IMR-90 (cell line): ENCODE data around the gene ANOS1. TPM values are rescaled to one million over a fixed set of nuclear protein-coding genes. Genes with fewer than 3 reads are reported as not detected.

Experiments
- ATAC-seq: fragments of 200-7000 bp; cut with Tn5 transposase; 2 replicates; pipeline ENCODE4 v1.9.1; 2020; ENCODE audit warnings: low read depth, mild to moderate bottlenecking, moderate library complexity
- BruUV-seq: library from RNA; stranded (reverse); fragments of 400-500 nt; replicated peaks from 2 replicates; lab custom pipeline; 2021; lab: Mats Ljungman, UMichigan
- CTCF ChIA-PET: fragments of 300-600 bp; formaldehyde crosslinking; extraction: SDS; loops from one replicate; lab custom pipeline; 2021; ENCODE audit warnings: antibody characterized with exemption; lab: Yijun Ruan, JAX
- POLR2A ChIA-PET: fragments of 300-600 bp; sonication (Branson Sonifier 250); formaldehyde crosslinking; loops from one replicate; lab custom pipeline; 2022; ENCODE audit warnings: antibody characterized with exemption; ENCODE audit not compliant: unreplicated experiment; lab: Charles Lee
- DNase-seq: peaks from one replicate; pipeline ENCODE4 v3.0.0; 2013
- H2AFZ ChIP-seq: replicated peaks from 2 replicates; pipeline ENCODE3; 2013; ENCODE audit warnings: low read length, mild to moderate bottlenecking; ENCODE audit not compliant: poor library complexity
- H2AK5ac ChIP-seq: 2 replicates; pipeline ENCODE4 v1.6.1; 2013; ENCODE audit warnings: low read depth, low read length, inconsistent platforms
- H2AK9ac ChIP-seq: replicated peaks from 2 replicates; pipeline ENCODE3; 2013; ENCODE audit warnings: mild to moderate bottlenecking, low read depth, low read length, moderate library complexity; ENCODE audit not compliant: poor library complexity
- H2BK120ac ChIP-seq: 2 replicates; pipeline ENCODE4 v1.6.1; 2013; ENCODE audit warnings: low read depth, low read length, inconsistent platforms
- H2BK15ac ChIP-seq: 3 replicates; pipeline ENCODE4 v1.6.1; 2013; ENCODE audit warnings: low read depth, low read length, inconsistent platforms
- H2BK20ac ChIP-seq: 2 replicates; pipeline ENCODE4 v1.6.1; 2013; ENCODE audit warnings: low read depth, mild to moderate bottlenecking, inconsistent platforms, low read length, moderate library complexity
- H2BK5ac ChIP-seq: 2 replicates; pipeline ENCODE4 v1.6.1; 2013; ENCODE audit warnings: mild to moderate bottlenecking, low read depth, low read length, inconsistent platforms; ENCODE audit not compliant: poor library complexity, severe bottlenecking
- H3K14ac ChIP-seq: replicated peaks from 2 replicates; pipeline ENCODE4 v1.6.1; 2013; ENCODE audit warnings: low read depth, low read length, inconsistent platforms
- H3K18ac ChIP-seq: 2 replicates; pipeline ENCODE4 v1.6.1; 2013; ENCODE audit warnings: low read depth, low read length, control low read depth
- H3K23ac ChIP-seq: 2 replicates; pipeline ENCODE4 v1.6.1; 2013; ENCODE audit warnings: low read depth, low read length, inconsistent platforms
- H3K27ac ChIP-seq: 2 replicates; pipeline ENCODE4 v1.5.1; 2013; ENCODE audit warnings: mild to moderate bottlenecking, control low read depth, low read length; ENCODE audit not compliant: insufficient read depth
- H3K27me3 ChIP-seq: 2 replicates; pipeline ENCODE4 v1.6.1; 2013; ENCODE audit warnings: low read length; ENCODE audit not compliant: control insufficient read depth, insufficient read depth
- H3K36me3 ChIP-seq: 2 replicates; pipeline ENCODE4 v1.6.1; 2013; ENCODE audit warnings: low read length, mixed read lengths; ENCODE audit not compliant: control insufficient read depth, insufficient read depth
- H3K4ac ChIP-seq: 2 replicates; pipeline ENCODE4 v1.6.1; 2013; ENCODE audit warnings: low read depth, low read length, inconsistent platforms
- H3K4me1 ChIP-seq: 2 replicates; pipeline ENCODE4 v1.6.1; 2013; ENCODE audit warnings: low read length, mixed read lengths; ENCODE audit not compliant: control insufficient read depth, insufficient read depth
- H3K4me2 ChIP-seq: 2 replicates; pipeline ENCODE4 v1.6.1; 2013; ENCODE audit warnings: low read depth, mild to moderate bottlenecking, control low read depth, low read length, moderate library complexity
- H3K4me3 ChIP-seq: 2 replicates; pipeline ENCODE4 v1.5.1; 2013; ENCODE audit warnings: low read depth, mild to moderate bottlenecking, control low read depth, low read length, moderate library complexity; ENCODE audit not compliant: insufficient read depth
- H3K56ac ChIP-seq: 2 replicates; pipeline ENCODE4 v1.6.1; 2013; ENCODE audit warnings: low read length, inconsistent platforms; ENCODE audit not compliant: insufficient read depth; ENCODE audit errors: extremely low read depth
- H3K79me1 ChIP-seq, 2 experiments: 2 replicates each; pipeline ENCODE4 v1.6.1; 2013; ENCODE audit warnings: low read length in 2 of 2, inconsistent platforms in 1 of 2, low read depth in 1 of 2
- H3K9ac ChIP-seq: 2 replicates; pipeline ENCODE4 v1.6.1; 2013; ENCODE audit warnings: low read depth, low read length, control low read depth
- H3K9me1 ChIP-seq: 2 replicates; pipeline ENCODE4 v1.6.1; 2013; ENCODE audit warnings: low read length, inconsistent platforms; ENCODE audit not compliant: insufficient read depth
- H3K9me3 ChIP-seq: 2 replicates; pipeline ENCODE4 v1.6.1; 2013; ENCODE audit warnings: low read length; ENCODE audit not compliant: control insufficient read depth, insufficient read depth
- H4K20me1 ChIP-seq: 2 replicates; pipeline ENCODE4 v1.6.1; 2013; ENCODE audit warnings: low read length, inconsistent platforms; ENCODE audit not compliant: insufficient read depth
- H4K5ac ChIP-seq: 2 replicates; pipeline ENCODE4 v1.6.1; 2013; ENCODE audit warnings: mild to moderate bottlenecking, low read depth, low read length, control low read depth
- H4K8ac ChIP-seq, 2 experiments: 2 replicates each; pipeline ENCODE4 v1.6.1; 2013; ENCODE audit warnings: low read depth in 2 of 2, low read length in 2 of 2, control low read depth in 1 of 2, inconsistent platforms in 1 of 2
- H4K91ac ChIP-seq: 2 replicates; pipeline ENCODE4 v1.6.1; 2013; ENCODE audit warnings: low read depth, low read length, inconsistent platforms; ENCODE audit not compliant: insufficient read depth
- BHLHE40 ChIP-seq: fragments of 150-350 bp; IDR thresholded peaks from 2 replicates; pipeline ENCODE4 v1.6.1; 2016; ENCODE audit warnings: mild to moderate bottlenecking, low read depth, low read length
- CHD1 ChIP-seq: IDR thresholded peaks from 2 replicates; pipeline ENCODE4 v1.6.1; 2012; ENCODE audit warnings: low read depth, low read length, improper control_type of control experiment
- NFE2L2 ChIP-seq: fragments of 150-350 bp; IDR thresholded peaks from 2 replicates; pipeline ENCODE4 v1.6.1; 2016; ENCODE audit warnings: low read depth, mild to moderate bottlenecking, low read length
- RAD21 ChIP-seq: IDR thresholded peaks from 2 replicates; pipeline ENCODE4 v1.6.1; 2012; ENCODE audit warnings: low read length, improper control_type of control experiment
- WGBS, 2 experiments: methylation state at CpG; one replicate each; pipeline versions ENCODE4 v1.1.5 to v1.1.7; 2013; ENCODE audit warnings: missing lambda C conversion rate in 2 of 2; ENCODE audit not compliant: insufficient read length in 1 of 2; ENCODE audit errors: extremely low coverage in 2 of 2; 5-methylcytosine and 5-hydroxymethylcytosine counted together
- dilution Hi-C: fragments of 300-500 bp; cut with HindIII; formaldehyde crosslinking; loops from one replicate; pipeline ENCODE4 v1.14.3; 2018; ENCODE audit warnings: low sequenced_read_pairs; ENCODE audit not compliant: unreplicated experiment
- in situ Hi-C: fragments of 300-500 bp; cut with MboI; formaldehyde crosslinking; loops from 3 replicates; pipeline ENCODE4 v1.14.3; 2019; ENCODE audit warnings: low sequenced_read_pairs, inconsistent platforms, mixed read lengths
- intact Hi-C: fragments of 100-400 bp; cut with micrococcal nuclease; formaldehyde crosslinking; loops from 2 replicates; pipeline ENCODE4 v1.10.0; 2022
- polyA plus RNA-seq, 3 experiments: library from polyadenylated mRNA; depleted of rRNA; stranded (reverse); fragments of >200 nt; gene quantifications; 2 replicates each; pipeline ENCODE4 v1.2.3, GENCODE V29; 2012; ENCODE audit warnings: low replicate concordance in 1 of 3
- total RNA-seq: library from RNA; depleted of rRNA; stranded (reverse); fragments of >200 nt; gene quantifications from 2 replicates; pipeline ENCODE4 v1.2.3, GENCODE V29; 2012
- TF ChIP-seq, protein P1 (sequence below): fragments of 150-350 bp; IDR thresholded peaks from 2 replicates; pipeline ENCODE4 v1.6.1; 2016; ENCODE audit warnings: low read depth, mild to moderate bottlenecking, low read length, moderate library complexity, borderline replicate concordance

ANOS1 gene
- total and polyA plus RNA-seq, 2 of the 4 experiments (the other 2 are of a cell fraction): under 0.01 to 0.17 TPM

GRCh38 chrX:8755116-8755515 is 23.2 kb upstream of the ANOS1 start:
- WGBS, 2 experiments: 90% methylated on average over 2 of the region's 4 CpGs; no CpG with 5 or more reads in 1 of the 2 experiments

More at GRCh38 chrX:8755116-8755515, 23.2 kb upstream of the ANOS1 start:
- Histone ChIP-seq H2BK15ac (no peak overlapping the region), H4K8ac (no peak overlapping the region), H2AK5ac (no peak overlapping the region), H3K9me3 (no peaks in the 10 kb centered on the region), H3K14ac (no peak overlapping the region), H2BK120ac (no peak overlapping the region), H3K9me1 (no peaks in the 10 kb centered on the region), H2BK20ac (no peak overlapping the region), H3K36me3 (no peaks in the 10 kb centered on the region), H3K9ac (no peak overlapping the region), H4K5ac (no peak overlapping the region), H3K27ac (no peak overlapping the region), H3K18ac (no peak overlapping the region), H3K4ac (no peak overlapping the region), H4K20me1 (no peaks in the 10 kb centered on the region), H3K79me1 (no peaks in the 10 kb centered on the region), H3K4me3 (no peak overlapping the region), H3K23ac (no peak overlapping the region), H2AFZ (no peak overlapping the region), H2BK5ac (no peak overlapping the region), H2AK9ac (no peak overlapping the region), H4K91ac (no peak overlapping the region), H3K4me1 (no peaks in the 10 kb centered on the region), H3K4me2 (no peak overlapping the region), H3K27me3 (no peaks in the 10 kb centered on the region), H3K56ac (no peak overlapping the region)
- intact Hi-C loops: no loop called here
- dilution Hi-C loops: no loop called here
- BruUV-seq: no TSS peak
- POLR2A ChIA-PET: no interaction called here
- TF ChIP-seq, protein P1, sequence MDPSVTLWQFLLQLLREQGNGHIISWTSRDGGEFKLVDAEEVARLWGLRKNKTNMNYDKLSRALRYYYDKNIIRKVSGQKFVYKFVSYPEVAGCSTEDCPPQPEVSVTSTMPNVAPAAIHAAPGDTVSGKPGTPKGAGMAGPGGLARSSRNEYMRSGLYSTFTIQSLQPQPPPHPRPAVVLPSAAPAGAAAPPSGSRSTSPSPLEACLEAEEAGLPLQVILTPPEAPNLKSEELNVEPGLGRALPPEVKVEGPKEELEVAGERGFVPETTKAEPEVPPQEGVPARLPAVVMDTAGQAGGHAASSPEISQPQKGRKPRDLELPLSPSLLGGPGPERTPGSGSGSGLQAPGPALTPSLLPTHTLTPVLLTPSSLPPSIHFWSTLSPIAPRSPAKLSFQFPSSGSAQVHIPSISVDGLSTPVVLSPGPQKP: no peak
- TF ChIP-seq BHLHE40: no peak
- TF ChIP-seq NFE2L2: no peak
- TF ChIP-seq RAD21: no peak
- no peak for TF ChIP-seq CHD1
- ATAC-seq (no peak), DNase-seq (no peak)
- CTCF ChIA-PET: no interaction called here
- in situ Hi-C loops: no loop called here
